Measurements from ENCODE around the gene KCNK18.

The KCNK18 gene

GRCh38 chr10:117254774-117255735 is 57.8 kb downstream of the KCNK18 start:
- no peak for DNase-seq

GRCh38 chr10:117255835-117256460 is 58.7 kb downstream of the KCNK18 start:
- DNase-seq, result no peak

- DNase-seq, result no peak
Measured at GRCh38 chr10:117256910-117257309, 59.6 kb downstream of the KCNK18 start.

GRCh38 chr10:117257721-117258120 is 60.4 kb downstream of the KCNK18 start:
- DNase-seq, result no peak

- no peak for DNase-seq
Measured at GRCh38 chr10:117259279-117259678, 62.0 kb downstream of the KCNK18 start.

All from DMS79 treated with DMSO at 0.1 percent for 48 hours (cell line).